WTC11 (cell line): ENCODE data around the gene ATP9A.

Source experiments
- CTCF ChIP-seq: fragments of 200-600 bp; IDR thresholded peaks from 2 replicates; pipeline ENCODE4 v1.8.0; 2022; ENCODE audit warnings: antibody characterized with exemption
- MLX ChIP-seq: sonication (generic); formaldehyde crosslinking; IDR thresholded peaks from 2 replicates; pipeline ENCODE4 v1.8.1; 2023; ENCODE audit warnings: mild to moderate bottlenecking, missing genetic modification reagents, moderate library complexity
- PRRX2 ChIP-seq: fragments of 250-450 bp; sonication (Bioruptor Pico); IDR thresholded peaks from 2 replicates; pipeline ENCODE4 v1.8.0; 2021; ENCODE audit warnings: mild to moderate bottlenecking
- TEAD4 ChIP-seq: sonication (generic); formaldehyde crosslinking; IDR thresholded peaks from 2 replicates; pipeline ENCODE4 v1.8.0; 2022; ENCODE audit warnings: mild to moderate bottlenecking, missing genetic modification reagents

DNA sequence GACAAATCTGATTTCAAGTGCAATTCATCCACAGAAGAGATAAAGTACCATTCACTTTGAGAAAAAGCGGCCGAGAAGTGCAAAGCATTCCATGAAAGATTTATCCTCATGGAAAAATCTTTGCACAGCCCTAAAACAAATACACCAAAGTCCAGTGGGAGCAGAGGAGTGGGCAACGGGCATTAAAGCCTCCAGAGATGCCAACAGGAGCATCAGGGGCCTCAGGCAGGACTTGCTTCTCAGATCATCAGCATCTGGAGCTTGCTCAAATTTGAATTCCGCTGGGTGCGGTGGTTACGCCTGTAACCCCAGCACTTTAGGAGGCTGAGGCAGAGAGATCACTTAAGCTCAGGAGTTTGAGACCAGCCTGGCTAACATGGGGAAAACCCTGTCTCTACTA lies 115.0 kb downstream of the ATP9A start:
- TF ChIP-seq MLX (CRISPR knock-in tag): no peak
- TF ChIP-seq CTCF: no peak
- TF ChIP-seq PRRX2 (CRISPR knock-in tag): no peak
- no peak for TF ChIP-seq TEAD4
